Cardiac fibroblast (primary cell): Measurements from ENCODE around the gene JUN.

ENCODE experiments used
- DNase-seq, 2 donors: peaks; one replicate each; pipeline versions ENCODE4 v3.0.0 to v3.0.0-alpha.2; 2010; ENCODE audit warnings: low read depth in 2 of 2
- H3K4me3 ChIP-seq, 2 donors: replicated peaks in 1 of 2; 1 replicate in 1 of 2; 2 replicates in 1 of 2; pipeline ENCODE4 v1.5.1; 2011; ENCODE audit warnings: low read depth in 2 of 2, low read length in 2 of 2, mild to moderate bottlenecking in 2 of 2, moderate library complexity in 1 of 2
- CTCF ChIP-seq: IDR thresholded peaks from one replicate; pipeline ENCODE4 v1.5.1; 2011; ENCODE audit warnings: low read depth, mild to moderate bottlenecking, low read length, inconsistent platforms

Gene JUN

DNA sequence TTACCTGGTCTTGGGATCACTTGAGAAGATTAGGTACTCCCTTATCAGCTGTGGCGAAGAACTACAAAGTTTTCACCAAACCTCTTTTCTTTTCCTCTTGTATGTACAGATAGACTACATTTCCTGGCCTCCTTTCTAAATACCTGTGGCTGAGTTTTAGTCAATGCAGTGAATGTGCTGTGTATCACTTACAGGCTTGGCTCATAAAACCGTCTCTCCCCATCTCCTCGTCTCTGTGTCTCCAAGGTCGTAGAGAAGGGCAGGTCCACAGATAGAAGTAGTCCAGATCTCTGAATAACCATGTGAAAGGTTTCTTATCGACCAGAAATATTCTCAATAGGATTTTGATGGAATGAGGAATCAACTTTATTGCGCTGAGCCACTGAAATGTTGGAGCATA, 9.0 kb upstream of the JUN start:
- no peak for DNase-seq
- no peak for TF ChIP-seq CTCF
- H3K4me3 ChIP-seq = no peak overlapping the region

DNA sequence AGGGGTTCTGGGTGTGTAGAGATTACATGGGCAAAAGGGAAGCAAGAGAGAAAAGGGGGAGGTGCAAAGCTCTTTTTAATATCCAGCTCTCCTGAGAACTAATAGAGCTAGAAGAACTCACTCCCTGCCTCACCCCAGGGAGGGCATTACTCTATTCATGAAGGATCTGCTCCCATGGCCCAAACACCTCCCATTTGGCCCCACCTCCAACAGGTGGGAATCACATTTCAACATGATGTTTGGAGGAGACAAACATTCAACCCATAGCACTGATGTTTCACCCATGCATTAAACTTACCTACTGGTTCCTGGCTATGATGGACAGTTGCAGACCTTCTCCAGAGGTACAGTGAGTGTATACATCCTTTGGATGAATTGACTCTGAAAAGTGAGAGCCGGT, 7.3 kb upstream of the JUN start:
- TF ChIP-seq CTCF = no peak
- no peak overlapping the region for H3K4me3 ChIP-seq
- no peak for DNase-seq

- no peak for DNase-seq
- TF ChIP-seq CTCF = no peak
These were observed 6.3 kb upstream of the JUN start for GRCh38 chr1:58789996-58790660.

DNA sequence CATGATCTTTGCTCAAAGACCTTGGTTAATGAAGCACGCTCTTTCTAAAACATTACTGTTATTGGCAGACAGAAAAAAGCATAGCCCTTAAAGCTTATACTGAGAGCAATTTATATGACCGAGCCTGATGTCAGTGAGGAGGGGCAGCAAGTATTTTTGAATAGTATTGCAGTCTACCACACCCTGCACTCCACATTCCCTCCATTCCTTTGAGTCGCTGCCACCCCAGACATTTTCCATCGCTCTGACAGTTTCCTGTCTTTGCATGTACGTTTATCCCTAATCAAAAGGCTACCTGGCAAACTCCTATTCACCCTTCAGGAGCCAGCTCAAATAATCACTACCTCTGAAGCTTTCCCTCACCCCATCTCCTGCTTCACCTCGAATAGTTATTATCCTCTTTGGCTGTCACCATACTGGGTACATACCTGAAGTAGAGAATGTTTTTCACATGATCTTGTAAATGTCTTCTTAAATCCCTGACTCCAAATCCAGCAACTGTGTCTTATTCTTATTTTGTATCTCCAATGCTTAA, 5.5 kb upstream of the JUN start:
- TF ChIP-seq CTCF = no peak
- no peak for DNase-seq
- no peak overlapping the region for H3K4me3 ChIP-seq

More at GRCh38 chr1:58789996-58790660, 6.3 kb upstream of the JUN start:
- H3K4me3 ChIP-seq = no peak overlapping the region

DNA sequence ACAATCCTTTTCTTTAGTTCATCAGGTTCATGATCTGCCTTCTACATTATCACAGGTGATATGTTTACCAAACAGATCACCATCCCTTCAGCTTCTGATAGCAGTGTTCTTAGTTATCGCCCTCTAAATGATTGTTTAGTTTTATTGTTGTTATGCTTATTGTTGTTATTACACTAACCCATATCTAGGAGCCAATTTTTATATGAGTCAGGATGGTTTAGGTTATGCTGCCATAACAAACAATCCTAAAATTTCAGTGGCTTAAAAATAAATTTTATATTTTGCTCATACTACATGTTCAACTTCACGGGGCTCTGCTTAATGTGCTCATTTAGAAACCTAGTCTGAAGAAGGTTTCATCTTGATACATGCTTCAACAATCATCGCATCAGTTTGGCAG, 4.4 kb upstream of the JUN start:
- TF ChIP-seq CTCF = no peak
- DNase-seq = no peak
- no peak overlapping the region for H3K4me3 ChIP-seq

- DNase-seq = no peak
- no peak overlapping the region for H3K4me3 ChIP-seq
- no peak for TF ChIP-seq CTCF
These were observed 3.0 kb upstream of the JUN start for GRCh38 chr1:58786927-58787245.
